Right cardiac atrium (tissue), 5 donors: ENCODE results near the gene SYNPR. TPM values are rescaled to one million over a fixed set of nuclear protein-coding genes. Genes with fewer than 3 reads are reported as not detected.

Experiments used
- ATAC-seq, 2 donors: fragments of 200-7000 bp; cut with Tn5 transposase; one replicate each; pipeline versions ENCODE4 v1.8.0 to v1.9.1; 2020; ENCODE audit warnings: moderate library complexity in 2 of 2, mild to moderate bottlenecking in 1 of 2
- DNase-seq, 3 donors: peaks; one replicate each; pipeline ENCODE4 v3.0.0-alpha.2; 2020
- H3K27ac ChIP-seq: one replicate; pipeline ENCODE4 v1.5.1; 2013; ENCODE audit warnings: mild to moderate bottlenecking, low read length, control low read depth, moderate library complexity
- H3K27me3 ChIP-seq: one replicate; pipeline ENCODE4 v1.6.1; 2013; ENCODE audit not compliant: control insufficient read depth, insufficient read depth
- H3K4me1 ChIP-seq: one replicate; pipeline ENCODE4 v1.6.1; 2013; ENCODE audit warnings: low read length; ENCODE audit not compliant: control insufficient read depth, insufficient read depth
- H3K4me3 ChIP-seq: one replicate; pipeline ENCODE4 v1.5.1; 2013; ENCODE audit warnings: low read length, control low read depth
- H3K9me3 ChIP-seq: one replicate; pipeline ENCODE4 v1.6.1; 2013; ENCODE audit warnings: low read length; ENCODE audit not compliant: control insufficient read depth
- WGBS: extraction: QIAGEN DNeasy Blood & Tissue Kit; methylation state at CpG from one replicate; pipeline ENCODE4 v1.1.7; 2013; 5-methylcytosine and 5-hydroxymethylcytosine counted together
- intact Hi-C, 4 donors: fragments of 100-400 bp; cut with DNase I; formaldehyde crosslinking; loops; one replicate each; pipeline versions ENCODE4 v1.11.0 to v1.14.0; 2022 to 2023
- polyA plus RNA-seq: library from polyadenylated mRNA; stranded (reverse); fragments of 200-250 nt; gene quantifications from one replicate; pipeline ENCODE4 v1.2.3, GENCODE V29; 2013
- total RNA-seq, 4 donors: library from RNA; stranded (reverse); fragmentation: NEBNext Ultra II Directional; extraction: Animal tissue kit (Norgen Biotek cat#: 25700); gene quantifications; one replicate each; pipeline ENCODE4 v1.2.1, GENCODE V29; 2021
- donor health status: healthy with polysubstance abuse.
- donor health status: DM: no; HTN: yes; CAD: no.
- donor health status: DM: no; HTN: no; CAD: no.
- donor health status: DM: no; HTN: yes; CAD: no; lungs with severe emphysema.
- donor health status: DM: yes; HTN: yes; CAD: no.

SYNPR gene
- total and polyA plus RNA-seq, 5 donors = 3.8 to 14.4 (median 8.2) TPM

DNA sequence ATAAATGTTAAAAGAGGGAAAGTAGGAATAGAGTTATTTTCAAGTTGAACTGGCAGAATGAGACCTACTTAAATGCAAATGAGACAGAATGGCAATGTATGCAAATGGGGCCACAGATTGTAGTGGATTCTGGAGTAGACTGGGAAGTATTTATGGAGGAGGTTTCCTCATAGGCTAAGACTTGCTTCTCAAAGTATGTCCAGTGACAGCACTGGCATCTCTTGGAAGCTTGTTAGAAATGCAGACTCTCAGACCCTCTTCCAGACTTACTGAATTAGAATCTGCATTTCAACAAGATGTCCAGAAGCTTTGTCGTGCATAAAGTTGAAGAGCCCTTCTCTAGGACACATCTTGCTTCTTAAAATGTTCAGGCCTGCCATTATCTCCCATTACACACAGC, 306.6 kb downstream of the SYNPR start:
- Histone ChIP-seq H3K9me3 (no peaks in the 10 kb centered on the region), H3K4me1 (no peaks in the 10 kb centered on the region), H3K4me3 (no peak overlapping the region), H3K27ac (no peak overlapping the region), H3K27me3 (no peaks in the 10 kb centered on the region)
- ATAC-seq (no peak), DNase-seq (no peak)
- 92% methylated on average over 1 of the region's 1 CpG for WGBS
- intact Hi-C loops = no loop called here

DNA sequence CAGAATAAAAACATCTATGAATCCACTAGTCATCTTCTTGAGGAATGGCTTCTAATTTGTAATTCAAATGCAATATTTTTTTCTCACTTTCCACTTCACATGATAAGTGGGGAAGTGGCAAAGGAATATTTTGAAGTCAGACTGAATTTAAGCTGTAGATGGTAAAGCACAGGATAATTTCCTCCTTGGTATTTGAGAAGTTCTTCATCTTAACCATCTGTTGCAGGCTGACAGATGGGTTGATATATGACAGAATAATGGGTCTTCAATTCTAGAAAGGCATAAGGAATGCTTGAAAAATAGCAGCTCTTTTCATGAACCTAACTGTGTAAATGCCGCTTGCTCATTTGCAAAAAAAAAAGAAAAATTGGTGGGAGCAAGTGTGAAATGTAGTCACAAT, 307.8 kb downstream of the SYNPR start:
- WGBS = 83% methylated on average over 1 of the region's 1 CpG
- Histone ChIP-seq H3K4me3 (no peak overlapping the region), H3K27ac (no peak overlapping the region), H3K9me3 (no peaks in the 10 kb centered on the region), H3K4me1 (no peaks in the 10 kb centered on the region), H3K27me3 (no peaks in the 10 kb centered on the region)
- intact Hi-C loops = no loop called here
- no peak for DNase-seq
- ATAC-seq = no peak

DNA sequence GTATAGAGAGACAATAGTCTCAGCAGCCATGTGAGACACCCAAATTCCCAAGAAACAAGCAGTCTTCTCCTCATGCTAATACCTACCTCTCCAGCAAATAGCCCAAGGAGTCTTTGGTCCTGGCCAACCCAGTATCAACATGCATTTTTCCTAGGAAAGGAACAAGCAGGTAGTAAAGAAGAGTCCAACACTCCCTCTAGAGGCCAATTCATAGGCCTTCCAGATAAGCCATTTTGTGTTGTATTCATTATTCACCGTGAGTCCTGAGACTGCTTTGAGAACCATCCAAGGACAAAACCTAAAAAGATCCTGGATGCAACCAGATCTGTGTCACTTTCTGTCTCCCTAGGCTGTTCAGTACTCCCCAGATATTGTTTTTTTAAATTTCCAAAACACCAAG, 310.8 kb downstream of the SYNPR start:
- 91% methylated on average over 1 of the region's 1 CpG for WGBS
- Histone ChIP-seq H3K27ac (no peak overlapping the region), H3K9me3 (no peaks in the 10 kb centered on the region), H3K4me3 (no peak overlapping the region), H3K4me1 (no peaks in the 10 kb centered on the region), H3K27me3 (no peaks in the 10 kb centered on the region)
- intact Hi-C loops = no loop called here
- ATAC-seq = no peak
- DNase-seq = no peak

DNA sequence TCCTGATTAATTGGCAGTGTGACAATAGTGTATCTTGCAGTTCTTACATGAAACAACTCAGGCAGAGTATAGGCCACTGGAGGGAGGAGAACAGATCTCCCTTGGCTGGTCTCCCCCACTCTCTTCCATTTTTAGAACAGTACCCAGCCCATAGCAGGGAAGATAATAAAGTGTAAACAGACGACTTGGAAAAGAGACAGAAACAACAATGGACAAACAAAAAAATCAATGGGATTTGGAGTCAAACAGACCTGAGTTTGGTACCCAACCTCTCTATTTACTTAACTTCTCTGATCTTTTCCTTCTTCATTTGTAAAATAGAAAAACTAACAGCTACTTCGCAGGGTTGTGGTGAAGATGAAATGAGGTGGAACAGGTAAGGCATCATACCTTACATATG, 315.7 kb downstream of the SYNPR start:
- Histone ChIP-seq H3K9me3 (no peaks in the 10 kb centered on the region), H3K27me3 (no peaks in the 10 kb centered on the region), H3K4me3 (no peak overlapping the region), H3K27ac (no peak overlapping the region), H3K4me1 (no peaks in the 10 kb centered on the region)
- intact Hi-C loops = no loop called here
- DNase-seq (no peak), ATAC-seq (no peak)
- 55% methylated on average over 2 of the region's 2 CpGs for WGBS

DNA sequence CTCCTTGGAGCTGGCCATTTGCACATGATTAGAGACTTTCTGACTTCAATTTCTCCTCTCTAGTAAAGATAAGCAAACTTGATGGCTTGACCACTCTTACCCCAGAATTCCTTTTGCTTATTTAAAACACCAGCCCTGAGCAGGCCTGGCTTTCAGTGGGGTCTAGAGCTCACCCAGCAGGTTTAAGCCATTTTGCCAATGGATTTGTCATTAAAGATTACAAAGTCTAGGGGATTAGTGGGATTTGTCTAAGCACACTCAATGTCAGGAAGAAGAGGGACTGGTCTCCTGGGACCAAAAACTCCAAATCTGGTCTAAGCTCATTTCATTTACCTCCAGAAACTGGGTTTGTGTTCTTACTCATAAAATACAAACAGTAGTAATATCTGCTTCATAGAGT, 317.1 kb downstream of the SYNPR start:
- H3K4me1 ChIP-seq = no peaks in the 10 kb centered on the region
- no peaks in the 10 kb centered on the region for H3K9me3 ChIP-seq
- no peak overlapping the region for H3K4me3 ChIP-seq
- no peak overlapping the region for H3K27ac ChIP-seq
- H3K27me3 ChIP-seq = no peaks in the 10 kb centered on the region
- no peak for ATAC-seq
- no peak for DNase-seq
- intact Hi-C loops = no loop called here

DNA sequence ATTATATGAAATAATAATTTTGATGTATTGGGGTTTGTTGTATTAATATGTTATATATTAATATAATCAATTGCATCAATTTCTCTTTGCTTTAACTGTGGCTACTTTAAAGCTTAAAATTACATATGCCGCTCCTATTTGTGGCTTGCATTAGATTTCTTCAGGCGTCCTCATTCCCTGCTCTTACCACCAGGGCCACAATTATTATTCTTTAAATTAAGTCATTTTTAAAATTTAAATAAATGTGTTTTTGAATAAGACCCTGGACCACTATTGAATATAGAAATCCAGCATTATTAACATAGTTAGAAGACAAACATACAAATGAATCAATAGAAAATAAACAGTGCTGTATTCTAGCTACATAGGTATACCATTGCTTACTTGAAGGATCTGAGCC, 318.9 kb downstream of the SYNPR start:
- no peak overlapping the region for H3K27ac ChIP-seq
- no peak overlapping the region for H3K4me3 ChIP-seq
- whole genome bisulfite sequencing = 83% methylated on average over 2 of the region's 2 CpGs
- DNase-seq (no peak), ATAC-seq (no peak)
- intact Hi-C loops = no loop called here
- no peaks in the 10 kb centered on the region for H3K9me3 ChIP-seq
- no peaks in the 10 kb centered on the region for H3K27me3 ChIP-seq
- no peaks in the 10 kb centered on the region for H3K4me1 ChIP-seq

DNA sequence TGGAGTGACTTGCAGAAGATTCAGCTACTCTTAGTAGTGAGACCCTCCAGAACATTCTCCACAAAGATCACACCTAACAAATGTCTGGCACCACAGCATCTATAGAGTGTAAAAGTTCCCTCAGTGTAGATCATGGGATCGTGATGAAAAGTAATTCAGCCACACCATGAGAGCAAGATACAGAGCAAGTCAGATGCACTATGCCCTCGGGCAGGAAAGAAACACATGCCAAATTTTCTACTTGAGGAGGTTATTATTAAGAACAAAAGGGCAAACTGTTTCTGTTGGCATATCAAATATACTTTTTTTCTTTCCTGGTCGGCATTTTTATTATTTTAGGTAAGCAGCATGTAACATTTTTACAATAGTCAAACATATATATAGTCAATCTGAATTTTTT, 329.6 kb downstream of the SYNPR start:
- intact Hi-C loops = no loop called here
- 42% methylated on average over 3 of the region's 3 CpGs for WGBS
- ATAC-seq (no peak), DNase-seq (no peak)
- no peak overlapping the region for H3K4me3 ChIP-seq
- no peak overlapping the region for H3K27ac ChIP-seq
- H3K4me1 ChIP-seq = no peaks in the 10 kb centered on the region
- no peaks in the 10 kb centered on the region for H3K27me3 ChIP-seq
- no peaks in the 10 kb centered on the region for H3K9me3 ChIP-seq

DNA sequence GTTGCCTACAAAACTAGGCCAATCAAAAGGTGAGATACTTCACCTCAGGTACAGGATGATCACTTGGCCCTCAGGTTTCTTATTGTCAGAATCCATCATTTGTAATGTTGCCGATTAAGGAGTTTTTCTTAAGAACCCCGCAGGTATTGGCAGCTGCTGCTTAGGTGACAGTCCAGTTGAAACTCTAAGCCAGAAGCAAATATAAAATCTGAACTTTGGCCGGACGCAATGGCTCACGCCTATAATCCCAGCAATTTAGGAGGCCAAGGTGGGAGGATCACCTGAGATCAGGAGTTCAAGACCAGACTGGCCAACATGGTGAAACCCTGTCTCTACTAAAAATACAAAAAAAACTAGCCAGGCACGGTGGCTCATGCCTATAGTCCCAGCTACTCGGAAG, 331.3 kb downstream of the SYNPR start:
- no peak overlapping the region for H3K4me3 ChIP-seq
- no peak for ATAC-seq
- DNase-seq = no peak
- no peaks in the 10 kb centered on the region for H3K4me1 ChIP-seq
- no peaks in the 10 kb centered on the region for H3K27me3 ChIP-seq
- H3K27ac ChIP-seq = no peak overlapping the region
- intact Hi-C loops = no loop called here
- no peaks in the 10 kb centered on the region for H3K9me3 ChIP-seq
- WGBS = 87% methylated on average over 7 of the region's 7 CpGs

DNA sequence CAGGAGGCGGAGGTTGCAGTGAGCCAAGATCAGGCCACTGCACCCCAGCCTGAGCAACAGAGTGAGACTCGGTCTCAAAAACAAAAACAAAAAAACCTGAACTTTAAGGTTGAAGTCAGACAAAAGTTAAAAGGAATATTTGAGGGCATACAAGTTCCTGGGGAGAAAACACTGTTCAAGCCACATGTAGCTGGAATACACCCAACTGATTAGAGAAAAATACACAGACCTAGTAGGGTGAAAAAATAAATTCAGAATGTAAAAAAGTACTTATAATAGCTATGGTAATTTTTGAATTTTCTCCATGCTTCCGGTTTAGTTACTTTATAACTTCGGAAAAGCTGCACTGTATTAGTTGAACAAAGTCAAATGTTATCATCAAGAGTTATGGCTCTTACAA, 331.7 kb downstream of the SYNPR start:
- no peaks in the 10 kb centered on the region for H3K4me1 ChIP-seq
- H3K27ac ChIP-seq = no peak overlapping the region
- no peak for ATAC-seq
- H3K4me3 ChIP-seq = no peak overlapping the region
- WGBS = 89% methylated on average over 4 of the region's 4 CpGs
- no peak for DNase-seq
- intact Hi-C loops = no loop called here
- H3K27me3 ChIP-seq = no peaks in the 10 kb centered on the region
- no peaks in the 10 kb centered on the region for H3K9me3 ChIP-seq

DNA sequence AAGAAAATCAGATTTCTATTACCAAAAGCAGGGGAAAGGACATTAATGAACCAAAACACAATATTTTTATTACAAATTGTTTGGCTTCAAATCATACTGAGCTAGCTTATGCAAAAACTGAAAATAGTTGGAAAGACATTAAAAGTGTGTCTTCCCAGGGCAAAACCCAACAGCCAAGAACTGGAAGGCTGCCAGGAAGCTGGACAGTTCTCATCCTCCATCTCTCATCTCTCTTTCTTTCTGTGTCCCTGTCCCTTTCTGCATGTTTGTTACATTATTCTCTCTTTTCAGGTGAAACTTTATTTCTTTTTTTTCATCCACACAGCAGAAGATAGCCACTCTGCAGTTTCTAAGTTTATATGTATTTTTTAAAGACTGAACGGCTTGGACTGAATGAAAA, 333.3 kb downstream of the SYNPR start:
- ATAC-seq = no peak
- 89% methylated on average over 1 of the region's 1 CpG for WGBS

DNA sequence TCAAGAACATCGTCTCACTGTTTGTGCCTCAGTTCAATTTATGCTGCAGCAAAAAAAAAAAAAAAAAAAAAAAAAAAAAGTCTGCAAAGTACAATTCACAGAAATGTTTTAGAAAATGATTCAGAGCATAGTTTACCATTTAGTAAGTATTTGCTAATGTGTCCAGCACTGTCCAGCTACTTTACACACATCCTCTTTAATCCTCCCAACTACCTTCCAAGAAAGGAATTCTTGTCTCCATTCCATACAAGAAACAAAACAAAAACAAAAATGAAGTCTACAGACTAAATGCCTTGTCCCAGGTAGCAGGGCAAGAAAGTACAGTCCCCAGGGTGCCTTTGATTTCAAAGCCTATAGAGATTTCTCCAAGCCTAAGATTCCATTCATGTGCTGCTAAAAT, 335.5 kb downstream of the SYNPR start:
- H3K27ac ChIP-seq = no peak overlapping the region
- H3K4me3 ChIP-seq = no peak overlapping the region
- ATAC-seq (no peak), DNase-seq (no peak)
- intact Hi-C loops = no loop called here
- no peaks in the 10 kb centered on the region for H3K27me3 ChIP-seq
- 36% methylated on average over 1 of the region's 1 CpG for WGBS
- no peaks in the 10 kb centered on the region for H3K4me1 ChIP-seq
- no peaks in the 10 kb centered on the region for H3K9me3 ChIP-seq

More for the DNA sequence above, 333.3 kb downstream of the SYNPR start:
- intact Hi-C loops = no loop called here
- no peak overlapping the region for H3K4me3 ChIP-seq
- no peaks in the 10 kb centered on the region for H3K9me3 ChIP-seq
- no peak for DNase-seq
- no peak overlapping the region for H3K27ac ChIP-seq
- no peaks in the 10 kb centered on the region for H3K4me1 ChIP-seq
- H3K27me3 ChIP-seq = no peaks in the 10 kb centered on the region

DNA sequence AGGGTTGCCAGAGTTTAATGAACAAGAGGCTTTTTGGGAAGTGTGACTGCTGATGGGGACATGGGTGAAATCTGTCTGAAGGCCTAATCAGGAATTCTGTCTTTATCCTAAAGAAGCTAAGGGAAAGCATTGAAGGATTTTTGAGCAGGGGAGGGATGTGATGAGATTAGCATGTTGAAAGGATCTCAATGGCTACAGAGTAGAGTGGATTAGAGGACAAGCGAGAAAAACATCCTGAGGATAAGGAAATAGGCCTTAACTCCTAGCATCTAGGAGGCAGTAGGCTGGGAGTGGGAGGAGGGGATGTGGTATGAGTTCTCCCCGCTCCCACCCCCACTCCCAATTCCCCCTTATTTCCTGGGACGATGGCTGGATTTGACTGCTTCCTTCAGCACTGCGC, 339.3 kb downstream of the SYNPR start:
- no peak overlapping the region for H3K4me3 ChIP-seq
- H3K27me3 ChIP-seq = no peaks in the 10 kb centered on the region
- H3K4me1 ChIP-seq = no peaks in the 10 kb centered on the region
- intact Hi-C loops = no loop called here
- H3K27ac ChIP-seq = no peak overlapping the region
- no peak for DNase-seq
- ATAC-seq = no peak
- WGBS = 60% methylated on average over 4 of the region's 4 CpGs
- H3K9me3 ChIP-seq = no peaks in the 10 kb centered on the region
